Cardiac fibroblast (primary cell): ENCODE results near the gene ARX.

Experiments used
- DNase-seq, 2 donors: peaks; one replicate each; pipeline versions ENCODE4 v3.0.0 to v3.0.0-alpha.2; 2010; ENCODE audit warnings: low read depth in 2 of 2
- H3K4me3 ChIP-seq, 2 donors: replicated peaks in 1 of 2; 1 replicate in 1 of 2; 2 replicates in 1 of 2; pipeline ENCODE4 v1.5.1; 2011; ENCODE audit warnings: low read depth in 2 of 2, low read length in 2 of 2, mild to moderate bottlenecking in 2 of 2, moderate library complexity in 1 of 2
- CTCF ChIP-seq: IDR thresholded peaks from one replicate; pipeline ENCODE4 v1.5.1; 2011; ENCODE audit warnings: low read depth, mild to moderate bottlenecking, low read length, inconsistent platforms

ARX gene

GRCh38 chrX:25023908-25024307 lies 8.1 kb upstream of the ARX start:
- no peak for DNase-seq
- no peak for TF ChIP-seq CTCF
- no peak overlapping the region for H3K4me3 ChIP-seq

- H3K4me3 ChIP-seq: no peak overlapping the region
- DNase-seq: no peak
- TF ChIP-seq CTCF: no peak
Measured at GRCh38 chrX:25022499-25023325, 6.9 kb upstream of the ARX start.

GRCh38 chrX:25020905-25021449 lies 5.2 kb upstream of the ARX start:
- H3K4me3 ChIP-seq: no peak overlapping the region

GRCh38 chrX:25020391-25020904 lies 4.7 kb upstream of the ARX start:
- no peak for DNase-seq
- no peak for TF ChIP-seq CTCF
- no peak overlapping the region for H3K4me3 ChIP-seq

More at GRCh38 chrX:25020905-25021449, 5.2 kb upstream of the ARX start:
- TF ChIP-seq CTCF: peak; percentile 34
- DNase-seq: no peak

- no peak overlapping the region for H3K4me3 ChIP-seq
- TF ChIP-seq CTCF: no peak
- DNase-seq: no peak
Measured at GRCh38 chrX:25019707-25020390, 4.1 kb upstream of the ARX start.

- no peak for DNase-seq
- no peak for TF ChIP-seq CTCF
- H3K4me3 ChIP-seq: no peak overlapping the region
Measured at GRCh38 chrX:25018682-25019081, 2.9 kb upstream of the ARX start.
